GM19035 (cell line): ENCODE data around the gene FRAS1.
"Not testable (repeated sequence)": the region's sequence is repeated elsewhere in the genome, so short reads cannot be mapped to it uniquely, and the experiment has no call there.

Experiments
- ATAC-seq: cut with Tn5 transposase; IDR thresholded peaks from one replicate; pipeline ENCODE4 v1.9.1; 2021; ENCODE audit not compliant: unreplicated experiment

Gene FRAS1

DNA sequence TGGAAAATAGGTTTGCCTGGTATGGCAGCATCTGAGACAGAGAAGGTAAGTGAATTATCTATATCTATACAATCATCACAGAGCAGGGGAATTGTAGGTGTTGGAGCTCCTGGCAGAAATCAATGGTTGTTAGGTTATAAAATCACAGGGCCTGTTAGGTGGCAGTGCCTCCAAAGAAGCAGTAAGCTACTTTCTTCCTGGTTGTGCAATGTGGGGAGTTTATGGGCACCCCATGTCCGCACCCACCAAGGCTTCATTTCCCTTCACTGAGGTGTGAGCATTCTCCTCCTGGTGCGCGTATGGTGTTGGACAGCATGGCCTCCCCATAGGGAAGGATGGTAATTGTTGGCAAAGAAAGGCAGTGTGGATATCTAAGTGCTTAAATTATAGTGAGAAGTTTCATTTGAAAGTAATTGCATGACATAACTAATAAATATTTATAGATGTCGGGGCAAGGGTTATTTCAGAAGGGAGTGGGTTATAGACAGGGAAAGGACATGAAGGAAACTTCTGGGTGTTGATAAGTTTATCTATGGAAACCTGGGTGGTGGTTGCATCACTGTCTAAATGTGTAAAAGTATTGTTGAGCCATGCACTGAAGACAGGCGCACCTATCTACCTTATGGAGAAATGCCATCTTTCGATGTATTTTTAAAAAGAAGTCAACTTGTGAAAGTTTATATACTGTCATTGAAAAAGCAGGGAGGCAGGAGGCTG lies 153.7 kb downstream of the FRAS1 start:
- no peak for ATAC-seq

- no peak for ATAC-seq
These were observed 156.1 kb downstream of the FRAS1 start for GRCh38 chr4:78213218-78213617.

- no peak for ATAC-seq
These were observed 157.0 kb downstream of the FRAS1 start for GRCh38 chr4:78214078-78214477.

GRCh38 chr4:78217557-78217956 lies 160.4 kb downstream of the FRAS1 start:
- no peak for ATAC-seq

DNA sequence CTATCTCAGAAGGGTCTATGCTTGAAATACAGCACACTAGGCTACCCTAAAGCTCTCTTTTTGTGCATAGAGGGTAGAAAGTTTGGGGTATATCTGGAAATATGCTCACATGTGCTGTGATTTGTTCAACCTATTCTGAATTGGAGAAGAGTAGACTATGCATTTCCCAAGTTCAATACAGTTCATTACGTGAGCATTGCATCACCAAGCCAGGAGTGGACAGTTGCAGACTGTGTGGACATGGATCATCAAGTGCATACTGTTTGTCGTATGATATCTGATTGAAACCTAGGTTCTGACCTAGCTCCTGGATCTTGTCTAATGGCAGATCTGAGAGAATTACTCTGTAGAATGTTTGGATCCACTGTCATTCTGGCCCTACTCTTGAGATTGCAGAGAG lies 161.1 kb downstream of the FRAS1 start:
- no peak for ATAC-seq

DNA sequence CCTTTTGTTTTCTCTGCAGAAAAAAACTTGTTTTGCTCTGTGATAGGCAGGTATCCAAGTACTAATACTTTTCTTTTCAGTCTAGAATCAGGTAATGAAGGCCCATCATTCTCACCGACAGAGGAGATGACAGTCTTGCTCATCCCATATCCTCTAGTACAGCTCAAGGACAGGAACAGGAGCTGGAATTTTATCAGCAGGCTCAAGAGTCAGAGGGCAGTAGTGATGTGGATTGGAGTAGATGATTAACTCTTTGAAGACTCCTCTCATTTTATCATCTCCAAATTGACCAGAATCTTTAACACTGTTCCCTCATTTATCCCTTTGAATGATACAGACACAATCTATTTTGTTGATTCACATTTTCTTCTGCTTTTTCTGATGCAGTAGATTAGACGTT lies 162.7 kb downstream of the FRAS1 start:
- ATAC-seq, result no peak

- ATAC-seq, result no peak
These were observed 163.2 kb downstream of the FRAS1 start for GRCh38 chr4:78220283-78220682.

- ATAC-seq, result no peak
These were observed 165.6 kb downstream of the FRAS1 start for GRCh38 chr4:78222575-78223186.

DNA sequence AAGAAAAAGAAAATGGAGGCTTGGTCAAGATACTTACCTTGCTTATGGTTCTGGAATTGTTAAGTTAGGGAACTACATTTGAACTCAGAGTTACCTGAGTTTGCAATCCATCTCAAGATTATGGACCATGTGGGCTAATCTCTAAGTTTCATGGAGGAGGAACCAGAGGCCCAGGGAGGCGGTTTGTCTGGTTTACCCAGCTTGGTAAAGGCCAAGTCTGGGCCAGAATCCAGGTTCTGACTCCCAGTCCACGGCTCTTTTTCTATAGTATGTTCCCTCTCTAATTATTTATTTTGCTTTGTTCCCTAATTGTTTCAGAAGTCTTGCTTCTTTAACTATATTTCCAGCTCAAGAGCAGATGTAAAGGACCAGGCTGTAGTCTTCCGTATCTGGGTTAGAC lies 168.1 kb downstream of the FRAS1 start:
- no peak for ATAC-seq

DNA sequence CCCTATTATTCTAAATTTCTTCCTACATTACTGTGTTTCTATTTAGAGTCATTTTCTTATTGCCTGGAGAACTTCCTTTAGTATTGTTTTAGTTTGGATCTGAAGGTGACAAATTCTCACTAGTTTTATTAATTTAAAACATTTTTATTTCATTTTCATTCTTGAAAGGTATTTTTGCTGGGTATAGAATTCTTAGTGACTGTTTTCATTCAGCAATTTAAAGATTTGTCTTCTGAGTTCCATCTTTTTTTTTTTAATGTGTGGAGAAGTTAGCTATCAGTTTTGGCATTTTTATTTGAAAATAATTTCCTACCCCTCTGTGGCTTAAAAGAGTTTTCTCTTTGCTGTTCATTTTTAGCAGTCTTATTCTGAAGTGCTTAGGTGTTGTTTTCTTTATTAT lies 169.2 kb downstream of the FRAS1 start:
- no peak for ATAC-seq

GRCh38 chr4:78227411-78228057 lies 170.4 kb downstream of the FRAS1 start:
- ATAC-seq, result no peak

- no peak for ATAC-seq
These were observed 178.7 kb downstream of the FRAS1 start for GRCh38 chr4:78235800-78236199.

DNA sequence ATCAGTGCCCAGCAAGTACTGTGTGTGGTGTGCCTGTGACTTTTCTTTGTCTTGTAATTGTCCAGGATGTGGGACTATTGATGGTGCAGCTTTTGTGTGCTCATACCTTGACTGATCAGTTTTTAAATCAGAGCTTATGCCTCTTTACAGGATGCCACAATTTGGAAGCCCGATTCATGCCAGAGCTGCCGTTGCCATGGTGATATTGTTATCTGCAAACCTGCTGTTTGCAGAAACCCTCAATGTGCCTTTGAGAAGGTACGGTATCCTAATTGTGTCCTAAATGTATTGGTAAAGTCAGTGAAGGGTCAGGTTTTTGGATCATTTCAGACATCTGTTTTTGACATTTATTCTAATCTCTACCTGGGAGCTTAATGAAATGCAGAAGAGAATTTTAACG lies 180.2 kb downstream of the FRAS1 start:
- no peak for ATAC-seq

- no peak for ATAC-seq
These were observed 184.9 kb downstream of the FRAS1 start for GRCh38 chr4:78242071-78242470.

GRCh38 chr4:78244705-78245485 lies 187.8 kb downstream of the FRAS1 start:
- ATAC-seq, result no peak

DNA sequence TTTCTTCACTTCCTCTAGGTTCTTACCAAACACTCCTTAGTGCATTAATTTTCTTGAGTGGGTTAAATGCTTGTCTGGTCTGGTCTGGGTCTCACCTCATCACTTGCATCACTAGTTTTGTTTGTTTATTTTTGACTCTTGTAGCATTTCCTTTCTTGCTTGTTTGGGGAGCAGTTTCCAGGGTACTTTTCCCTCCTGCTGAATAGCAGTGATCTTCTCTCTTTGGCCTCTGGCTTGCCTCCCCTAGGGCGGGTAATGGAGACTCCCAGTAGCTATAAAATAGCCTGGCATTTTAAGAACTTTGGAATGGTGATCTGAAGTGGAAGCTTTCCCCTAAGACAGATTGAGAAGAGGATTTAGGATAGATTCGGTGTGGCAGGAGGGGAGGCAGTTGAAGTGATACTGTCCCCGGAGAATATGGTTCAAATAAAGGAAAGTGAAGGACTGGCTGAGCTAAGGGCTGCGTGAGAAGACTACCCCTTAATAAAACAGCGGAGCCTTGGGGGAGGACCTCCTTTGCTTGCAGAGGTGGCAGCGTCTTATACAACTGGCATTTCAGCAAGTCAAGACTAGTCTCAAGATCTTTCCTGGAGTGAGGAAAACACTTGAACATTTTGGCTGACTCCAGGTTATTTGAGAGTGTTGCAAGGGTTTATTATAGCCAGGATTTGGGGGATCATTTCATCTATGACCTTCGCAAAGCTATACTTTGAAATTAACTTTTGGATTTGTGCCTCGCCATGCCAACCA lies 190.6 kb downstream of the FRAS1 start:
- no peak for ATAC-seq

GRCh38 chr4:78250500-78250899 lies 193.4 kb downstream of the FRAS1 start:
- no peak for ATAC-seq

GRCh38 chr4:78252773-78253172 lies 195.7 kb downstream of the FRAS1 start:
- ATAC-seq, result not testable (repeated sequence)

DNA sequence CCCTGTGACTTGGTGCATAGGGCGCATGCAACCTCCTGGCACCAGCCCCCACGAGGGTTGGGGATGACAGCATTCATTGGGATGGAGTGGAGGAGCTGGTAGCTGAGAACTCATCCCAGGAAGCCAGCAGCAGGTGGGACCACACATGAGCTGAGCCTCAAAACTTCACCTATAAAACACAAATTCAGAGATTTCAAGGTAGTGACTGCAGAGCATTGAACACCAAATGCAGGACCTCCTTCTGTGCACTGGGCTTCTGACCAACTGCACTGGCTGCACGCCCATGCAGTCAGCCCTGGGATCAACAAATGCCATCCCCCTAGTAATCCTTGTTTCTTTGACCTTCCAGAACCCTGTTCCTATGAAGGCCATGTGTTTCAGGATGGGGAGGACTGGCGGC lies 197.8 kb downstream of the FRAS1 start:
- no peak for ATAC-seq

- no peak for ATAC-seq
These were observed 207.9 kb downstream of the FRAS1 start for GRCh38 chr4:78265006-78265405.

- ATAC-seq, result no peak
These were observed 210.7 kb downstream of the FRAS1 start for GRCh38 chr4:78267790-78268189.
